Measurements from ENCODE around the gene LCN15. TPM values are rescaled to one million over a fixed set of nuclear protein-coding genes. Genes with fewer than 3 reads are reported as not detected.
"Not testable (repeated sequence)": the region's sequence is repeated elsewhere in the genome, so short reads cannot be mapped to it uniquely, and the experiment has no call there.

Gene LCN15
- polyA plus RNA-seq, 1 donor from 2014 or later: not detected

DNA sequence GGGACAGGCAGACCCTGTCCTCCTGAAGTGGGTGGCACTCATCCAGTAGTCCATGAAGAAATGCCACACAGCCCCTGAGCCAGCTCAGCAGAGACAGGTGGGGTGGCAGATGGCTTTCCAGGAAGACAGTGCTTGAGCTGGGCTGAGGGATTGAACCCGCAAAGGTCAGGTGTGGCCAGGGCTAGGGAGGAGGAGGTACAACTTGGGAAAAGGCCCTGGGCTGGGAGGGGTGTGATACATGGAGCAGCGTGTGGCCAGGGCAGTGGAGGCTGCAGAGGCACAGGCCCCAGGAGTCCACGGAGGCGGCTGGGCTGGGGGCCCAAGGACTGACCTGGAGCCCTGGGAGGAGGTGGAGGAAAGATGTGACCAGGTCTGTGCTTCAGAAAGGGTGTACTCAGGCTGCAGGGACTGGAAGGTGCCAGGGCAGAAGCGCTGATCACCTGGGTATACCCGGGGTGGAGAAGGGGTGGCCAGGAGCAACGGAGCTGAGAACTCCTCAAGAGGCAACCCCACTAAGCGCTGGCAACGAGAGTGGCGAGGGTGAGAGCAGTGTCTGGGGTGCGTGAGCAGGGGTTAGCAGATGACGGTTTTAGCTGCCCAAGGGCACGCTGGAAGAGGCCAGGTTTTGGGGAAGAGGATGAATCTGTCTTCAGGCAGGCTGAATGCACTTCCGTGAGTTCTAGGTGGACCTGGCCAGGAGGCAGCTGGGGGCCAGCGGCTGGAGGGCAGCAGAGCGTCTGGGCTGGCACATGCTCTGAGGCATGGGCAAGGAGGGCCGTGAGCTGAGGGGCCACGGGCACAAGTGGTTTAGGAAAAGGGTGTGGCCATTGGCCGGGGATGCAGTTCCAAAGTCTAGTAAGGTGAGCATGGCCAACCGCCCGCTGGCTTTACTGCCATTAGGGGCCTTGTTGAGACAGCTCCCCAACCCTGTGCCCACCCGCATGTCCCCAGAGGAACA is 39.5 kb upstream of the LCN15 start:
- Histone ChIP-seq H3K4me3 (ENCODE audit: low read length) (no peak overlapping the region), H3K27ac (ENCODE audit: low read length) (no peak overlapping the region), H3K4me2 (ENCODE audit: low read length) (no peak overlapping the region), H3K9me2 (ENCODE audit: insufficient read depth, low read length) (no peaks in the 10 kb centered on the region), H3K79me2 (replicated peaks; ENCODE audit: insufficient read depth, low read length) (peaks cover 4% of the 10 kb centered on the region), H3K36me3 (ENCODE audit: insufficient read depth, low read length) (no peaks in the 10 kb centered on the region), H4K20me1 (ENCODE audit: insufficient read depth) (no peaks in the 10 kb centered on the region), H3K27me3 (ENCODE audit: insufficient read depth, low read depth, low read length) (no peaks in the 10 kb centered on the region), H2AFZ (ENCODE audit: low read depth, low read length) (no peak overlapping the region), H3K9me3 (ENCODE audit: low read length) (no peaks in the 10 kb centered on the region), H3F3A (ENCODE audit: insufficient read depth, low read length, poor library complexity, severe bottlenecking) (no peaks in the 10 kb centered on the region), H3K9ac (ENCODE audit: low read length) (no peak overlapping the region)
- no peak for TF ChIP-seq EP300 (conservative IDR thresholded peaks at IDR 0.05; ENCODE audit: poor library complexity, severe bottlenecking)
- no peak for TF ChIP-seq MXI1 (conservative IDR thresholded peaks at IDR 0.05; ENCODE audit: poor library complexity, severe bottlenecking)
- no peak for TF ChIP-seq RAD21 (conservative IDR thresholded peaks at IDR 0.05)

DNA sequence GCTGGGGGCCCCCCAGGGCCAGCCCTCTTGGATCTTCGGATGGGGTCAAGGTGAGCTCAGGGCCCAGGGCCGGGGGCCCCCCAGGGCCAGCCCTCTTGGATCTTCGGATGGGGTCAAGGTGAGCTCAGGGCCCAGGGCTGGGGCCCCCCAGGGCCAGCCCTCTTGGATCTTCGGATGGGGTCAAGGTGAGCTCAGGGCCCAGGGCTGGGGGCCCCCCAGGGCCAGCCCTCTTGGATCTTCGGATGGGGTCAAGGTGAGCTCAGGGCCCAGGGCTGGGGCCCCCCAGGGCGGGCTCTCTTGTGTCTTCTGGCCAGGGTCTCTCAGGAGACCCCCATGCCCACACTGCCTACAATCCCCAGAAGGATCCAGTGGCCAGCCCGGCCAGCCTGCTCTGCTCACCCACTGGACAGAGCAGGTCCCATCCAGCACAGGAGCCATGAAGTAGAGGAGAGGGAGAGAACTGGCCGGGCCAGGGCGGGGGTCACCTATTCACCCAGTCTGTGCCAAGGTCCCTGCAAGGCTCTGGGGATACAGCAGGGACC is 38.8 kb upstream of the LCN15 start:
- not testable (repeated sequence) for H3K4me3 ChIP-seq (ENCODE audit: low read length); H3K9ac ChIP-seq (ENCODE audit: low read length); H3K79me2 ChIP-seq (replicated peaks; ENCODE audit: insufficient read depth, low read length); H3K9me2 ChIP-seq (ENCODE audit: insufficient read depth, low read length); H3K4me2 ChIP-seq (ENCODE audit: low read length); H3K36me3 ChIP-seq (ENCODE audit: insufficient read depth, low read length); H2AFZ ChIP-seq (ENCODE audit: low read depth, low read length); H4K20me1 ChIP-seq (ENCODE audit: insufficient read depth); H3K27me3 ChIP-seq (ENCODE audit: insufficient read depth, low read depth, low read length); H3F3A ChIP-seq (ENCODE audit: insufficient read depth, low read length, poor library complexity, severe bottlenecking); H3K27ac ChIP-seq (ENCODE audit: low read length); H3K9me3 ChIP-seq (ENCODE audit: low read length)

DNA sequence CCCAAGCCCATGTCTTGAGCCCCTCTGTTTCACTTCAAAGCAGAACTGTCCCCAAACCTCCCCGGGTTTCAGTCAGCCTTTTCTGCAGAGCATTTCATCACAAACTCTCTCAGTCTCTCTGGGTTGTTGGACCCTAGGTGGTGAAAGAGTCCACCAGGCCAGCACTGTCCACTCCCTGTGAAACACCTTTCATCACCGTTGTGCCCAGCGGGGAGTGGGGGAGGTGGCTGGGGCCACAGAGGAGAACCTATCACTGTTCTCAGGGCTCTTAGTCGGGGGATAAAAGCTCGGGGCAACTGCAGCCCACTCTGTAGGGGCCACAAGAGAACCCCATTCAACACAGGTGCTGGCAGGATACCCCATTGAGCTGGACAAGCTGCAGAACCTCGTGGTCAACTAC is 38.0 kb upstream of the LCN15 start:
- H3F3A ChIP-seq (ENCODE audit: insufficient read depth, low read length, poor library complexity, severe bottlenecking): no peaks in the 10 kb centered on the region
- H3K27ac ChIP-seq (ENCODE audit: low read length): no peak overlapping the region
- no peaks in the 10 kb centered on the region for H3K79me2 ChIP-seq (replicated peaks; ENCODE audit: insufficient read depth, low read length)
- no peaks in the 10 kb centered on the region for H4K20me1 ChIP-seq (ENCODE audit: insufficient read depth)
- no peaks in the 10 kb centered on the region for H3K9me2 ChIP-seq (ENCODE audit: insufficient read depth, low read length)
- H3K4me2 ChIP-seq (ENCODE audit: low read length): no peak overlapping the region
- H2AFZ ChIP-seq (ENCODE audit: low read depth, low read length): no peak overlapping the region
- H3K4me3 ChIP-seq (ENCODE audit: low read length): no peak overlapping the region
- TF ChIP-seq POLR2AphosphoS5 (IDR thresholded peaks at IDR 0.05) (no peak), RAD21 (conservative IDR thresholded peaks at IDR 0.05) (no peak), MXI1 (conservative IDR thresholded peaks at IDR 0.05; ENCODE audit: poor library complexity, severe bottlenecking) (no peak), TAF1 (IDR thresholded peaks at IDR 0.05; ENCODE audit: low read depth) (no peak)
- no peaks in the 10 kb centered on the region for H3K36me3 ChIP-seq (ENCODE audit: insufficient read depth, low read length)
- no peaks in the 10 kb centered on the region for H3K9me3 ChIP-seq (ENCODE audit: low read length)
- H3K9ac ChIP-seq (ENCODE audit: low read length): no peak overlapping the region
- H3K27me3 ChIP-seq (ENCODE audit: insufficient read depth, low read depth, low read length): no peaks in the 10 kb centered on the region

DNA sequence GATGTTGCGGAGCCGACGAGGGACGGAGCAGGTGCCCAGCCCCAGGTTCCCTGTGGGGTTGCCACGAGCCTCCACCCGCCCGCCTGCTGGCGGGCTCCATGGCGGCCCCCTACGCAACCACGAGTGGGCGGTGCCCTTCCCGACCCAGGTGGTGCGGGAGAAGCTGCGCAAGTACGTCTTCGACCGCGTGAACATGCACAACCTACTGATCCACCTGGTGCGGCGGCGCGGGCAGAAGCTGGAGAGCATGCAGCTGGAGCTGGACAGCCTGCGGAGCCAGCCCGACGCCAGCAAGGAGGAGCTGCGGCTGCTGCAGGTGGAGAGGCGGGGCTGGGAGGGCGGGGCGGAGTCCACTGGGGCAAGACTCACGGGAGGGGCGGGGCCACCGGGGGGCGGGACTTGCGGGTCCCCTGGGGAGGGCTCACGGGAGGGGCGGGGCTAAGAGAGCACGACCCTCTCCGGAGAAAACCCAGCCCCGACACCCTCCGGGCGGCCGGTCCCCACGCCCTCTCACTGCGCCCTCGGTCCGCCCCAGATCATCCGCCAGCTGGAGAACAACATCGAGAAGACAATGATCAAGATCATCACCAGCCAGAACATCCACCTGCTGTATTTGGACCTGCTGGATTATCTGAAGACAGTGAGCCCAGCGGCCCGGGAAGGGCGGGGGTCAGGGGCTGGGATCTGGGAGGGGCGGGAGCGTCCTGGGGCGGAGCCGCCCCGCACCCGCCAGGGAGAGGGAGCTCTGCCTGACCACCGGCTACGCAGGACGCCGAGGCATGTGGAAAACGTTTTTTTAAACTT is 35.7 kb upstream of the LCN15 start:
- Histone ChIP-seq H3K9me3 (ENCODE audit: low read length) (no peaks in the 10 kb centered on the region), H3K27me3 (ENCODE audit: insufficient read depth, low read depth, low read length) (no peaks in the 10 kb centered on the region), H3K9ac (ENCODE audit: low read length) (peak overlapping the region; percentile 67), H3K79me2 (replicated peaks; ENCODE audit: insufficient read depth, low read length) (no peaks in the 10 kb centered on the region), H4K20me1 (ENCODE audit: insufficient read depth) (no peaks in the 10 kb centered on the region), H2AFZ (ENCODE audit: low read depth, low read length) (no peak overlapping the region), H3K36me3 (ENCODE audit: insufficient read depth, low read length) (no peaks in the 10 kb centered on the region), H3K27ac (ENCODE audit: low read length) (no peak overlapping the region), H3K4me3 (ENCODE audit: low read length) (peak overlapping the region; percentile 75), H3F3A (ENCODE audit: insufficient read depth, low read length, poor library complexity, severe bottlenecking) (no peaks in the 10 kb centered on the region), H3K9me2 (ENCODE audit: insufficient read depth, low read length) (no peaks in the 10 kb centered on the region), H3K4me2 (ENCODE audit: low read length) (peak overlapping the region; percentile 95)
- TF ChIP-seq MXI1 (conservative IDR thresholded peaks at IDR 0.05; ENCODE audit: poor library complexity, severe bottlenecking) (no peak), POLR2AphosphoS5 (IDR thresholded peaks at IDR 0.05) (peak; percentile 37), EZH2 (IDR thresholded peaks at IDR 0.05; ENCODE audit: borderline replicate concordance, insufficient read depth, low read length, poor library complexity, severe bottlenecking) (no peak), SMC3 (conservative IDR thresholded peaks at IDR 0.05; ENCODE audit: poor library complexity) (peak; percentile 12), RAD21 (conservative IDR thresholded peaks at IDR 0.05) (no peak), EP300 (conservative IDR thresholded peaks at IDR 0.05; ENCODE audit: poor library complexity, severe bottlenecking) (no peak), TAF1 (IDR thresholded peaks at IDR 0.05; ENCODE audit: low read depth) (no peak)
- TF ChIP-seq, protein P1, sequence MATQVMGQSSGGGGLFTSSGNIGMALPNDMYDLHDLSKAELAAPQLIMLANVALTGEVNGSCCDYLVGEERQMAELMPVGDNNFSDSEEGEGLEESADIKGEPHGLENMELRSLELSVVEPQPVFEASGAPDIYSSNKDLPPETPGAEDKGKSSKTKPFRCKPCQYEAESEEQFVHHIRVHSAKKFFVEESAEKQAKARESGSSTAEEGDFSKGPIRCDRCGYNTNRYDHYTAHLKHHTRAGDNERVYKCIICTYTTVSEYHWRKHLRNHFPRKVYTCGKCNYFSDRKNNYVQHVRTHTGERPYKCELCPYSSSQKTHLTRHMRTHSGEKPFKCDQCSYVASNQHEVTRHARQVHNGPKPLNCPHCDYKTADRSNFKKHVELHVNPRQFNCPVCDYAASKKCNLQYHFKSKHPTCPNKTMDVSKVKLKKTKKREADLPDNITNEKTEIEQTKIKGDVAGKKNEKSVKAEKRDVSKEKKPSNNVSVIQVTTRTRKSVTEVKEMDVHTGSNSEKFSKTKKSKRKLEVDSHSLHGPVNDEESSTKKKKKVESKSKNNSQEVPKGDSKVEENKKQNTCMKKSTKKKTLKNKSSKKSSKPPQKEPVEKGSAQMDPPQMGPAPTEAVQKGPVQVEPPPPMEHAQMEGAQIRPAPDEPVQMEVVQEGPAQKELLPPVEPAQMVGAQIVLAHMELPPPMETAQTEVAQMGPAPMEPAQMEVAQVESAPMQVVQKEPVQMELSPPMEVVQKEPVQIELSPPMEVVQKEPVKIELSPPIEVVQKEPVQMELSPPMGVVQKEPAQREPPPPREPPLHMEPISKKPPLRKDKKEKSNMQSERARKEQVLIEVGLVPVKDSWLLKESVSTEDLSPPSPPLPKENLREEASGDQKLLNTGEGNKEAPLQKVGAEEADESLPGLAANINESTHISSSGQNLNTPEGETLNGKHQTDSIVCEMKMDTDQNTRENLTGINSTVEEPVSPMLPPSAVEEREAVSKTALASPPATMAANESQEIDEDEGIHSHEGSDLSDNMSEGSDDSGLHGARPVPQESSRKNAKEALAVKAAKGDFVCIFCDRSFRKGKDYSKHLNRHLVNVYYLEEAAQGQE (IDR thresholded peaks at IDR 0.05; ENCODE audit: borderline replicate concordance): peak; percentile 35
- TF ChIP-seq, protein P2, sequence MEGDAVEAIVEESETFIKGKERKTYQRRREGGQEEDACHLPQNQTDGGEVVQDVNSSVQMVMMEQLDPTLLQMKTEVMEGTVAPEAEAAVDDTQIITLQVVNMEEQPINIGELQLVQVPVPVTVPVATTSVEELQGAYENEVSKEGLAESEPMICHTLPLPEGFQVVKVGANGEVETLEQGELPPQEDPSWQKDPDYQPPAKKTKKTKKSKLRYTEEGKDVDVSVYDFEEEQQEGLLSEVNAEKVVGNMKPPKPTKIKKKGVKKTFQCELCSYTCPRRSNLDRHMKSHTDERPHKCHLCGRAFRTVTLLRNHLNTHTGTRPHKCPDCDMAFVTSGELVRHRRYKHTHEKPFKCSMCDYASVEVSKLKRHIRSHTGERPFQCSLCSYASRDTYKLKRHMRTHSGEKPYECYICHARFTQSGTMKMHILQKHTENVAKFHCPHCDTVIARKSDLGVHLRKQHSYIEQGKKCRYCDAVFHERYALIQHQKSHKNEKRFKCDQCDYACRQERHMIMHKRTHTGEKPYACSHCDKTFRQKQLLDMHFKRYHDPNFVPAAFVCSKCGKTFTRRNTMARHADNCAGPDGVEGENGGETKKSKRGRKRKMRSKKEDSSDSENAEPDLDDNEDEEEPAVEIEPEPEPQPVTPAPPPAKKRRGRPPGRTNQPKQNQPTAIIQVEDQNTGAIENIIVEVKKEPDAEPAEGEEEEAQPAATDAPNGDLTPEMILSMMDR (IDR thresholded peaks at IDR 0.05; ENCODE audit: poor library complexity, severe bottlenecking): no peak
